HEK293T (cell line): ENCODE measurements around the gene CAMK2A.

Experiments used
- NFRKB ChIP-seq: fragments of 450-650 bp; IDR thresholded peaks from 2 replicates; pipeline ENCODE4 v1.6.1; 2016; ENCODE audit warnings: mild to moderate bottlenecking, moderate library complexity
- SP1 ChIP-seq: fragments of 450-650 bp; IDR thresholded peaks from 2 replicates; pipeline ENCODE4 v1.6.1; 2017

DNA sequence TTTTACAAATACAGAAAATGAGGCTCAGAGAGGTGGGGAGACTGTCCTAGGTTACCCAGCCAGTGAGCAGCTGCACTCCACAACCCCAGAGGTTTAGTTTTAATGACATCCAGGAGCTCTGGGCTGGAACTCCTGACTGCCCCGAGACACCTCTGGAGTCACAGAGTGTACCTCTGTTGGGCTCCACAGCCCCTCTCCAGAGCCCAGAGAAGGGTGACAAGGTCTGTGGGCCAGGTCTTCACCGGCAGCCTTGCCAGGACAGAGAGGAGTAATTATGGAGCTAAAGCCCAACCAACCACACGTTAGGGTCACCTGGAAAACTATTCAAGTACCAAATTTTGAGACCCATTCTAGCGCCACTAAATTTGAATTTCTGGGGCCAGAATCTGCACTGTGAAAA lies 111.9 kb downstream of the CAMK2A start:
- TF ChIP-seq SP1, result no peak
- no peak for TF ChIP-seq NFRKB
